ENCODE results near the gene SMOC2. TPM values are rescaled to one million over a fixed set of nuclear protein-coding genes. Genes with fewer than 3 reads are reported as not detected.

Gene SMOC2
- total and polyA plus RNA-seq, 2 donors from 2014 or later: 6.5 to 13.1 TPM

DNA sequence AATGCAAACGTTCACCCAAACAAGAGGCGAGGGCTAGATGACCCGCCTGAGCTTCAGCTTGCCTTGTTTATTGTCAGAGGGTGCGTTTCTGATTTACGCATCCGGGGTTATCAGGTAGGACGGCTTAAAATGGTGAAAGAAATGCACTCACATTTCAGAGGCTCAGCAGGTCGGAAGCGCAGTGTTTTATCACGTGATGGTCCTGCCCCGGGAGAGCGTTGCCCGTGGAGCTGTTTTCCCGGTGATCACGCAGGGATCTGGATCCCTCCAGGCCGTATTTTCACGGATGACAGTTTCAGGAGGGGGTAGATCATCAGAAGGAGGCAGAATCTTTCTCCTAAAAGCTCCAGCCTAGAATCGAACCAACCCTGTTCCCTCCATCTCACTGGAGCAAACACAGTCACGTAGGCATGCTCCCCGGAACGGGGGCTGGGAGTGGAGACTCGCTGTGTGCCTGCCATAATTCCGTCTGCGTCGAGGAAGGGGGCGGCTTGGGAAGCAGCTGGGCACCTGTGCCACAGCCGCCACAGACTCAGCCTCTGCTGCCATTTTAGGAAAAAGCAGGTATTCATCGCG, 121.7 kb downstream of the SMOC2 start:
- FAIRE-seq (no peak), DNase-seq (peak in 2 of 5 donors; percentile 41 to 42)

DNA sequence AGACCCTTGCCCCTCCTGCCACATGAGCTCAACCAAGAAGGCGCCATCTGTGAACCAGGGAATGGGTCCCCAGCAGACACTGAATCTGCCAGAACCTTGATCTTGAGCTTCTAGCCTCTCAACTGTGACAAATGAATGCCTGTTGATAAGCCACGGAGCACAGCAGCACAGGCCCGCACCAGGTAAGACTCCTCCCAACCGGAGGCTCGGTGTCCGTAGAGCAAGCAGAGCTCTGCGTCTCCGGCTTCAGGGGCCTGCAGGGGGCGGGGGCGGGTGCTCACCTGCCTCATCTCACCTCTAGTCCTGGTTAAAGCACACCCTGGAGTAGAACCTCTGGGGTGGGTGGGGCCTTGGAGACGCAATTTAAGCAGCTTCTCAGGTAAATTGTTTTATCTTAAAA, 122.7 kb downstream of the SMOC2 start:
- Histone ChIP-seq H3K36me3 (ENCODE audit: control insufficient read depth in 2 of 3, insufficient read depth in 3 of 3, low read length in 3 of 3) (no peaks in the 10 kb centered on the region), H3K27ac (ENCODE audit: low read depth in 2 of 2, low read length in 2 of 2) (no peak overlapping the region), H3K4me1 (ENCODE audit: control insufficient read depth in 2 of 3, insufficient read depth in 2 of 3, low read depth in 1 of 3, low read length in 3 of 3) (peaks cover 0 to 2% (median 0%) of the 10 kb centered on the region in 3 donors), H3K27me3 (ENCODE audit: control insufficient read depth, insufficient read depth, low read length) (peaks cover 3% of the 10 kb centered on the region), H3K9ac (ENCODE audit: low read length in 3 of 3) (no peak overlapping the region), H3K4me3 (ENCODE audit: low read length in 3 of 3) (no peak overlapping the region), H3K9me3 (ENCODE audit: control insufficient read depth in 2 of 3, insufficient read depth in 1 of 3, low read length in 3 of 3) (no peaks in the 10 kb centered on the region)
- TF ChIP-seq, protein P1, sequence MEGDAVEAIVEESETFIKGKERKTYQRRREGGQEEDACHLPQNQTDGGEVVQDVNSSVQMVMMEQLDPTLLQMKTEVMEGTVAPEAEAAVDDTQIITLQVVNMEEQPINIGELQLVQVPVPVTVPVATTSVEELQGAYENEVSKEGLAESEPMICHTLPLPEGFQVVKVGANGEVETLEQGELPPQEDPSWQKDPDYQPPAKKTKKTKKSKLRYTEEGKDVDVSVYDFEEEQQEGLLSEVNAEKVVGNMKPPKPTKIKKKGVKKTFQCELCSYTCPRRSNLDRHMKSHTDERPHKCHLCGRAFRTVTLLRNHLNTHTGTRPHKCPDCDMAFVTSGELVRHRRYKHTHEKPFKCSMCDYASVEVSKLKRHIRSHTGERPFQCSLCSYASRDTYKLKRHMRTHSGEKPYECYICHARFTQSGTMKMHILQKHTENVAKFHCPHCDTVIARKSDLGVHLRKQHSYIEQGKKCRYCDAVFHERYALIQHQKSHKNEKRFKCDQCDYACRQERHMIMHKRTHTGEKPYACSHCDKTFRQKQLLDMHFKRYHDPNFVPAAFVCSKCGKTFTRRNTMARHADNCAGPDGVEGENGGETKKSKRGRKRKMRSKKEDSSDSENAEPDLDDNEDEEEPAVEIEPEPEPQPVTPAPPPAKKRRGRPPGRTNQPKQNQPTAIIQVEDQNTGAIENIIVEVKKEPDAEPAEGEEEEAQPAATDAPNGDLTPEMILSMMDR (IDR thresholded peaks at IDR 0.05; ENCODE audit: borderline replicate concordance, extremely low read depth, insufficient read depth): no peak
- DNase-seq (no peak), FAIRE-seq (no peak)
- intact Hi-C loops (cut with DNase I): no loop called here

More for the DNA sequence above, 121.7 kb downstream of the SMOC2 start:
- H3K9ac ChIP-seq (ENCODE audit: low read length in 3 of 3): no peak overlapping the region
- no peaks in the 10 kb centered on the region for H3K36me3 ChIP-seq (ENCODE audit: control insufficient read depth in 2 of 3, insufficient read depth in 3 of 3, low read length in 3 of 3)
- H3K4me3 ChIP-seq (ENCODE audit: low read length in 3 of 3): peak overlapping the region in 1 of 3 donors; percentile 16
- H3K27ac ChIP-seq (ENCODE audit: low read depth in 2 of 2, low read length in 2 of 2): no peak overlapping the region
- peaks cover 3% of the 10 kb centered on the region for H3K27me3 ChIP-seq (ENCODE audit: control insufficient read depth, insufficient read depth, low read length)
- TF ChIP-seq, protein P1 (IDR thresholded peaks at IDR 0.05; ENCODE audit: borderline replicate concordance, extremely low read depth, insufficient read depth): no peak
- intact Hi-C loops (cut with DNase I): no loop called here
- no peaks in the 10 kb centered on the region for H3K9me3 ChIP-seq (ENCODE audit: control insufficient read depth in 2 of 3, insufficient read depth in 1 of 3, low read length in 3 of 3)
- peaks cover 0 to 2% (median 0%) of the 10 kb centered on the region in 3 donors for H3K4me1 ChIP-seq (ENCODE audit: control insufficient read depth in 2 of 3, insufficient read depth in 2 of 3, low read depth in 1 of 3, low read length in 3 of 3)

GRCh38 chr6:168565112-168565511, 124.1 kb downstream of the SMOC2 start:
- intact Hi-C loops (cut with DNase I): no loop called here
- Histone ChIP-seq H3K27me3 (ENCODE audit: control insufficient read depth, insufficient read depth, low read length) (peaks cover 3% of the 10 kb centered on the region), H3K4me3 (ENCODE audit: low read length in 3 of 3) (no peak overlapping the region), H3K4me1 (ENCODE audit: control insufficient read depth in 2 of 3, insufficient read depth in 2 of 3, low read depth in 1 of 3, low read length in 3 of 3) (peaks cover 0 to 2% (median 0%) of the 10 kb centered on the region in 3 donors), H3K9ac (ENCODE audit: low read length in 3 of 3) (no peak overlapping the region), H3K27ac (ENCODE audit: low read depth in 2 of 2, low read length in 2 of 2) (no peak overlapping the region), H3K36me3 (ENCODE audit: control insufficient read depth in 2 of 3, insufficient read depth in 3 of 3, low read length in 3 of 3) (no peaks in the 10 kb centered on the region), H3K9me3 (ENCODE audit: control insufficient read depth in 2 of 3, insufficient read depth in 1 of 3, low read length in 3 of 3) (no peaks in the 10 kb centered on the region)
- FAIRE-seq: no peak
- no peak for DNase-seq
- TF ChIP-seq, protein P1 (IDR thresholded peaks at IDR 0.05; ENCODE audit: borderline replicate concordance, extremely low read depth, insufficient read depth): no peak

DNA sequence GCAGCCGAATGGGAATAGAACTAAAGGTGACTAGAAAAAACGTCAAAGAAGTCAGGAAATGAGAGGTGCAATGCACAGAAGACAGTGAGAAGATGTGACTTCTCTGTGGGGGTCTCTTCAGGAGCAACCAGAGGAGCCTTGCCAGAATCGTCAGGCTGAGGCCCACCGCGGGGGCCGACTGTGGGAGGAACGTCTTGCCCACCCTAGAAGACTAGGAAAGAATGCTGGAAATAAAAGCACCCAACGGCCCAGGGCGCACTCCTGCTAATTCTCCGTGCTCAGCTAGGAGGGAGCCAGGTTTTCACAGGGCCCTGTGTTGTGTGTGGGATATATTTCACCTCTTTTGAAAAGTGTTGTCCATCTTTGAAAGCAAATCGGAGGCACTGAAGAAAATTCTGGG, 129.2 kb downstream of the SMOC2 start:
- DNase-seq (no peak), FAIRE-seq (no peak)
- Histone ChIP-seq H3K27me3 (ENCODE audit: control insufficient read depth, insufficient read depth, low read length) (no peaks in the 10 kb centered on the region), H3K36me3 (ENCODE audit: control insufficient read depth in 2 of 3, insufficient read depth in 3 of 3, low read length in 3 of 3) (no peaks in the 10 kb centered on the region), H3K4me1 (ENCODE audit: control insufficient read depth in 2 of 3, insufficient read depth in 2 of 3, low read depth in 1 of 3, low read length in 3 of 3) (no peaks in the 10 kb centered on the region), H3K9me3 (ENCODE audit: control insufficient read depth in 2 of 3, insufficient read depth in 1 of 3, low read length in 3 of 3) (no peaks in the 10 kb centered on the region), H3K9ac (ENCODE audit: low read length in 3 of 3) (no peak overlapping the region), H3K4me3 (ENCODE audit: low read length in 3 of 3) (no peak overlapping the region), H3K27ac (ENCODE audit: low read depth in 2 of 2, low read length in 2 of 2) (no peak overlapping the region)
- TF ChIP-seq, protein P1 (IDR thresholded peaks at IDR 0.05; ENCODE audit: borderline replicate concordance, extremely low read depth, insufficient read depth): no peak
- intact Hi-C loops (cut with DNase I): no loop called here
